ENCODE measurements around the gene RAPGEF4. TPM values are rescaled to one million over a fixed set of nuclear protein-coding genes. Genes with fewer than 3 reads are reported as not detected.
A peak's percentile ranks its signal among the peaks of the same experiment; 100 is the strongest.

RAPGEF4 gene
- total and polyA plus RNA-seq, 2 of the 4 experiments (the other 2 are of a cell fraction) = 1.7 to 3.2 TPM

DNA sequence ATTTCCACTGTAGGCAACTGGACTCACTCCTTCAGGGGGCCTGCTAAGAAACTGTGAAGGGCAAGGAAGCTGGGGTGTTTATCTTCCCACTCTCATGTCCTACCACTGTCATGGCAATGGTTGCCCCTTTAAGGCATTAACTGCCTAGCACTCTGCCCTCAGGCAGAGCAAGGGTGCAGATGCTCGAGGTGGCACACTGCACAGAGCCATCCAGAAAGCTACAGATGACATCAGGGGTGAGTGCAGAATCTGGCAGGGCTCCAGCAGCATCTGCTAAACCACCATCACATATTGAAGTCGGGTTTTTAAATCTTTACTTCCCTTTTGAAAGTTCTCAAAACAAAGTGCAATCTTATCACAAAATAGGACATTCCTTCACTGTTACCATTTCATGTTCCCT lies 75.4 kb downstream of the RAPGEF4 start:
- POLR2A ChIA-PET (ENCODE audit: unreplicated experiment) = interaction anchor here (0.6 kb wide), 1 partner anchor 54 kb away, joined by 3 read pairs; no protein-coding TSS in a partner anchor
- no TSS peak for BruUV-seq (replicated peaks)

More for the DNA sequence above, 75.4 kb downstream of the RAPGEF4 start:
- no peak overlapping the region for H3K4me2 ChIP-seq (ENCODE audit: low read depth, low read length)
- H4K5ac ChIP-seq (ENCODE audit: low read depth, low read length) = no peak overlapping the region
- CTCF ChIA-PET = no interaction called here
- no peak overlapping the region for H3K9ac ChIP-seq (ENCODE audit: low read depth, low read length)
- H2AK5ac ChIP-seq (ENCODE audit: low read depth, low read length) = no peak overlapping the region
- no peak overlapping the region for H2BK15ac ChIP-seq (ENCODE audit: low read depth, low read length)
- H3K18ac ChIP-seq (ENCODE audit: low read depth, low read length) = no peak overlapping the region
- no peak overlapping the region for H2BK20ac ChIP-seq (ENCODE audit: low read depth, low read length)
- H4K91ac ChIP-seq (ENCODE audit: insufficient read depth, low read depth, low read length) = no peak overlapping the region
- H3K56ac ChIP-seq (ENCODE audit: extremely low read depth, insufficient read depth, low read length) = no peak overlapping the region
- H2BK5ac ChIP-seq (ENCODE audit: low read depth, low read length, poor library complexity, severe bottlenecking) = no peak overlapping the region
- no peak overlapping the region for H3K14ac ChIP-seq (replicated peaks; ENCODE audit: low read depth, low read length)
- ATAC-seq (ENCODE audit: low read depth) (no peak), DNase-seq (peak; percentile 43)
- H3K9me3 ChIP-seq (ENCODE audit: control insufficient read depth, insufficient read depth, low read length) = no peaks in the 10 kb centered on the region
- no peaks in the 10 kb centered on the region for H3K4me1 ChIP-seq (ENCODE audit: control insufficient read depth, insufficient read depth, low read length)
- dilution Hi-C loops (cut with HindIII; ENCODE audit: low sequenced_read_pairs, unreplicated experiment) (no loop called here), in situ Hi-C loops (cut with MboI; ENCODE audit: low sequenced_read_pairs) (loop anchor here (5.0 to 25.0 kb wide), 4 partner anchors 121 to 1526 kb away; partner anchors contain the start of gene SP9), intact Hi-C loops (cut with micrococcal nuclease) (no loop called here)
- no peak overlapping the region for H2BK120ac ChIP-seq (ENCODE audit: low read depth, low read length)
- no peak overlapping the region for H3K23ac ChIP-seq (ENCODE audit: low read depth, low read length)
- no peak overlapping the region for H3K27ac ChIP-seq (ENCODE audit: insufficient read depth, low read length)
- H3K4me3 ChIP-seq (ENCODE audit: insufficient read depth, low read depth, low read length) = no peak overlapping the region
- H4K8ac ChIP-seq (ENCODE audit: low read depth in 2 of 2, low read length in 2 of 2) = no peak overlapping the region
- H3K79me1 ChIP-seq (ENCODE audit: low read depth in 1 of 2, low read length in 2 of 2) = no peaks in the 10 kb centered on the region
- no peak overlapping the region for H3K4ac ChIP-seq (ENCODE audit: low read depth, low read length)
- no peaks in the 10 kb centered on the region for H3K27me3 ChIP-seq (ENCODE audit: control insufficient read depth, insufficient read depth, low read length)
- H4K20me1 ChIP-seq (ENCODE audit: insufficient read depth, low read length) = no peaks in the 10 kb centered on the region
- H2AFZ ChIP-seq (replicated peaks; ENCODE audit: low read length, poor library complexity) = no peak overlapping the region
- WGBS, 2 experiments (ENCODE audit: extremely low coverage in 2 of 2, insufficient read length in 1 of 2) = no CpG with 5 or more reads among the region's 2 CpGs
- no peaks in the 10 kb centered on the region for H3K9me1 ChIP-seq (ENCODE audit: insufficient read depth, low read length)
- H3K36me3 ChIP-seq (ENCODE audit: control insufficient read depth, insufficient read depth, low read length) = no peaks in the 10 kb centered on the region
- no peak overlapping the region for H2AK9ac ChIP-seq (replicated peaks; ENCODE audit: low read depth, low read length, poor library complexity)
- TF ChIP-seq RFX5 (IDR thresholded peaks at IDR 0.05; ENCODE audit: low read depth, low read length) (no peak), CTCF (conservative IDR thresholded peaks at IDR 0.05; ENCODE audit: low read depth, low read length) (no peak), MAZ (IDR thresholded peaks at IDR 0.05; ENCODE audit: borderline replicate concordance, low read depth, low read length) (no peak), RAD21 (IDR thresholded peaks at IDR 0.05; ENCODE audit: low read length) (no peak), BHLHE40 (IDR thresholded peaks at IDR 0.05; ENCODE audit: low read depth, low read length) (no peak), MXI1 (IDR thresholded peaks at IDR 0.05; ENCODE audit: borderline replicate concordance, low read depth, low read length) (no peak), RCOR1 (IDR thresholded peaks at IDR 0.05; ENCODE audit: insufficient replicate concordance, low read length) (no peak), CHD1 (IDR thresholded peaks at IDR 0.05; ENCODE audit: low read depth, low read length) (no peak), MAFK (IDR thresholded peaks at IDR 0.05; ENCODE audit: low read depth, low read length) (no peak), CEBPB (IDR thresholded peaks at IDR 0.05; ENCODE audit: low read depth, low read length) (no peak), NFE2L2 (IDR thresholded peaks at IDR 0.05; ENCODE audit: low read depth, low read length) (no peak), USF2 (IDR thresholded peaks at IDR 0.05; ENCODE audit: low read depth, low read length) (no peak), SMC3 (IDR thresholded peaks at IDR 0.05; ENCODE audit: low read depth, low read length) (no peak), POLR2A (IDR thresholded peaks at IDR 0.05; ENCODE audit: low read depth, low read length) (no peak), FOS (IDR thresholded peaks at IDR 0.05; ENCODE audit: low read depth, low read length) (no peak)
- TF ChIP-seq, protein P1, sequence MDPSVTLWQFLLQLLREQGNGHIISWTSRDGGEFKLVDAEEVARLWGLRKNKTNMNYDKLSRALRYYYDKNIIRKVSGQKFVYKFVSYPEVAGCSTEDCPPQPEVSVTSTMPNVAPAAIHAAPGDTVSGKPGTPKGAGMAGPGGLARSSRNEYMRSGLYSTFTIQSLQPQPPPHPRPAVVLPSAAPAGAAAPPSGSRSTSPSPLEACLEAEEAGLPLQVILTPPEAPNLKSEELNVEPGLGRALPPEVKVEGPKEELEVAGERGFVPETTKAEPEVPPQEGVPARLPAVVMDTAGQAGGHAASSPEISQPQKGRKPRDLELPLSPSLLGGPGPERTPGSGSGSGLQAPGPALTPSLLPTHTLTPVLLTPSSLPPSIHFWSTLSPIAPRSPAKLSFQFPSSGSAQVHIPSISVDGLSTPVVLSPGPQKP (IDR thresholded peaks at IDR 0.05; ENCODE audit: borderline replicate concordance, low read depth, low read length) = no peak

Measured in IMR-90 (cell line).